Body of pancreas (tissue), 4 donors: ENCODE data around the gene BAAT.

Source experiments
- CTCF ChIP-seq, 7 experiments: fragments of 450-650 bp in 4 of 7; fragments of 200-600 bp in 3 of 7; sonication (generic) in 3 of 7; IDR thresholded peaks; one replicate each; pipeline ENCODE4 v1.5.1; 2016 to 2019; ENCODE audit warnings: antibody characterized with exemption in 7 of 7
- POLR2A ChIP-seq, 3 donors: fragments of 450-650 bp; IDR thresholded peaks; one replicate each; pipeline ENCODE4 v1.6.1; 2016; ENCODE audit warnings: antibody characterized with exemption in 3 of 3, mild to moderate bottlenecking in 2 of 3

- TF ChIP-seq CTCF (IDR thresholded peaks at IDR 0.05) = no peak
- TF ChIP-seq POLR2A (IDR thresholded peaks at IDR 0.05) = no peak
These were observed 4.5 kb downstream of the BAAT start for GRCh38 chr9:101380295-101380694.
